Measurements from ENCODE around the gene CA4.

CA4 gene

DNA sequence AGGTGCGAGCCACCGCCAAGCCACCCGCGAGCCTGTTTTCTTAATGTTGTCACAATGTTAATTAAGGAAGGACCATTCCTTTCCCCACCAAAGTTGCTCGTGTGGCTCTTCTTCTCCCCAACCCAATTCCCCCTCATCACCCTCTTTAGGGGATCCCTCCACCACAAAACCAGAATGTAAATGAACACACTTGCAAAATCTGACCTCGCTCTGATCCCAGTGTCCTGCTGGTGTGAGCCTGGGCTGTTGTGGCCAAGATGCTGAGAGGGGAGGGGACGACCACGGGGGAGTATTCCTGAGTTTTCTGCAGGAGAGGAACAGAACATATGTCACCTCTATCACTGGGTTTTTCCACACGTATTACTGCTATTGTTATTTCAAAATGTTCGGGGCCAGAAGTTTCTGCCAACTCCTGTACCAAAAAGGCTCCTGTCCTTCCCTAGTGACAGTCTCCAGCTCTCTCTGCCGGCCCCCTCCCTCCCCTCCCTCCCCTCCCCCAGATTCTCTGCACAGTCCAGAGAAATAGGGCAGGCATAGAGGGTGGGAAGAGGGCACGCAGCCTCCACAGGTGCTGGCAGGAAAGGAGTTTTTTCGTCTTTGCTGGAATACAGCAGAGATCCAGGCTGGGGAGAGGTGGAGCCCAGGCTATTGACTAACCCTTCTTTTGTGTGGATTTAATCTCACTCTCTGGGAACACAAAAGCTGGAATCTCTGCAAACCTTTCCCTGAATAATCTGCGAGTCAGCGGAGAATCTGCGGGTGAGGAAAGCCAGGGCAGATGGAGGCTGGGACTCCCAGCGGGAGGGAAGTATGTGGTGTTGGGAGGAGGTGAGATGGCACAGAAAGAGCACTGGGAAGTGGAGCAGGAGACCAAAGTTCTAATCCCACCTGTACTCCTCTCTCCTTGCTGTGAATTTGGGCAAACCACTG lies 4.5 kb upstream of the CA4 start:
- Histone ChIP-seq H3K9ac (ENCODE audit: low read depth, low read length) (no peak overlapping the region), H3K4me3 (ENCODE audit: low read depth, low read length) (0 out of 2 replicates have a peak overlapping the region, but pooled peaks have one; percentile 13), H3K9me3 (ENCODE audit: control insufficient read depth, insufficient read depth, low read length) (no peaks in the 10 kb centered on the region)

DNA sequence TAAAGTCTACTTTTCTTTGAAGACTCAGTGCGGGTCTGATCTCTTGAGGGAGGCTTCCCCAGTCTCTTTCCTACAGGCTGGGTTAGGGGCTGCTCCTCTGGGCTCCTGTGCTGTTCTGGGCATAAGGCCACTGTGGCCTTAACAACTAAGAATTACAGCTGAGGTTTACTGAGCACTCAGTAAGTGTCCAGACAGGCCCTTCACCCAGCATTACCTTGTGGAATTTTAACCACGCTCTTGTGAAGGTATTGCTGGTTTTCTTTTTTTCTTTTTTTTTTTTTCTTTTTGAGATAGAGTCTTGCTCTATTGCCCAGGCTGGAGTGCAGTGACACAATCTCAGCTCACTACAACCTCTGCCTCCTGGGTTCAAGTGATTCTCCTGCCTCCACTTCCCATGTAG lies 3.6 kb upstream of the CA4 start:
- Histone ChIP-seq H3K9me3 (ENCODE audit: control insufficient read depth, insufficient read depth, low read length) (no peaks in the 10 kb centered on the region), H3K9ac (ENCODE audit: low read depth, low read length) (no peak overlapping the region), H3K27ac (ENCODE audit: low read depth, low read length) (no peak overlapping the region), H3K4me1 (ENCODE audit: control insufficient read depth, insufficient read depth, low read length) (peaks cover 34% of the 10 kb centered on the region), H3K27me3 (ENCODE audit: control insufficient read depth, insufficient read depth, low read length) (peaks cover 66% of the 10 kb centered on the region), H3K4me3 (ENCODE audit: low read depth, low read length) (no peak overlapping the region), H3K36me3 (ENCODE audit: control insufficient read depth, insufficient read depth, low read length) (no peaks in the 10 kb centered on the region)

More for the DNA sequence above, 4.5 kb upstream of the CA4 start:
- Histone ChIP-seq H3K27ac (ENCODE audit: low read depth, low read length) (peak overlapping the region; percentile 0), H3K27me3 (ENCODE audit: control insufficient read depth, insufficient read depth, low read length) (peaks cover 66% of the 10 kb centered on the region), H3K36me3 (ENCODE audit: control insufficient read depth, insufficient read depth, low read length) (no peaks in the 10 kb centered on the region), H3K4me1 (ENCODE audit: control insufficient read depth, insufficient read depth, low read length) (peaks cover 35% of the 10 kb centered on the region)

GRCh38 chr17:60147553-60148223 lies 2.1 kb upstream of the CA4 start:
- Histone ChIP-seq H3K36me3 (ENCODE audit: control insufficient read depth, insufficient read depth, low read length) (no peaks in the 10 kb centered on the region), H3K9me3 (ENCODE audit: control insufficient read depth, insufficient read depth, low read length) (no peaks in the 10 kb centered on the region), H3K4me1 (ENCODE audit: control insufficient read depth, insufficient read depth, low read length) (peaks cover 35% of the 10 kb centered on the region), H3K4me3 (ENCODE audit: low read depth, low read length) (no peak overlapping the region), H3K9ac (ENCODE audit: low read depth, low read length) (no peak overlapping the region), H3K27ac (ENCODE audit: low read depth, low read length) (no peak overlapping the region), H3K27me3 (ENCODE audit: control insufficient read depth, insufficient read depth, low read length) (peaks cover 67% of the 10 kb centered on the region)

DNA sequence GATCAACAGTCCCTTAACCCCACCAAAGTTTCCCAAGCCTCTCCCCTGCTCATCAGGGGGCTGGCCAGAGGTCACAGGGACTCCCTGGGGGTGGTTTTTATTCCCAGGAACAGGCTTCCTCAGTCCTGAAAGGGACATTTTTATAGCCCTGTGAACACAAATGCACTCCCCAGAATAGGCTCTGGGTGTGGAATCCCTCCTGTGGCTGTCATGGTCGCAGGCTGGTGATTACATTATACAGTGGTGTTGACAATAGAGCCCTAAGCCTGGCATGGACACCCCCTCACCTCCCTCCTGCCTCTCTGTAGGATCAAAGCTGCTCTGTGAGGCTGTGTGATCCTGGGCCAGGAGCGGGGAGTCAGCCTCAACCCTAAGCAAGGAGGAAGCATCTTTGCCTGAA lies 1.4 kb upstream of the CA4 start:
- H3K9ac ChIP-seq (ENCODE audit: low read depth, low read length): no peak overlapping the region
- no peaks in the 10 kb centered on the region for H3K9me3 ChIP-seq (ENCODE audit: control insufficient read depth, insufficient read depth, low read length)
- H3K4me3 ChIP-seq (ENCODE audit: low read depth, low read length): no peak overlapping the region
- H3K27me3 ChIP-seq (ENCODE audit: control insufficient read depth, insufficient read depth, low read length): peaks cover 67% of the 10 kb centered on the region
- H3K4me1 ChIP-seq (ENCODE audit: control insufficient read depth, insufficient read depth, low read length): peaks cover 29% of the 10 kb centered on the region
- H3K36me3 ChIP-seq (ENCODE audit: control insufficient read depth, insufficient read depth, low read length): no peaks in the 10 kb centered on the region
- H3K27ac ChIP-seq (ENCODE audit: low read depth, low read length): no peak overlapping the region

DNA sequence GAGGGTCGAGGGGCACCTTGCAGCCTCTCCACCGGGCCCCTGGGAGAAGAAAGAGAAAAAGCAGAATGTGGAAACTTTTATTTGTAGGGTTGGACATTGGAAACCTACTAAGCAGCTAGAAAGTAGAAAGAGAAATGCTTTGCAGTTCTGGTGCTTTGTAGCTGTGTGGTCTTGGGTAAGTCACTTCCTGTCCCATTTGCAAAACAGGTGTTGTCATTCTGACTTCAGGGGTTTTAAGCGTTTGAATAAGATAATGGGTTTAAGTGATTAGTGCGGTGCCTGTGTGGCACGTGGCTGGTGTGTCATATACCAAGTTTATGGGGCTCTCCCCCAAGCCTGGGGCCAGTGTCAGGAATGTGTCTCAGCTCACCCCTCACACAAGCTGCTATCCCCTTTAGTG lies 1.6 kb downstream of the CA4 start:
- H3K4me1 ChIP-seq (ENCODE audit: control insufficient read depth, insufficient read depth, low read length): peaks cover 29% of the 10 kb centered on the region
- H3K27me3 ChIP-seq (ENCODE audit: control insufficient read depth, insufficient read depth, low read length): peaks cover 48% of the 10 kb centered on the region
- no peaks in the 10 kb centered on the region for H3K36me3 ChIP-seq (ENCODE audit: control insufficient read depth, insufficient read depth, low read length)
- H3K9ac ChIP-seq (ENCODE audit: low read depth, low read length): no peak overlapping the region
- H3K9me3 ChIP-seq (ENCODE audit: control insufficient read depth, insufficient read depth, low read length): no peaks in the 10 kb centered on the region
- H3K4me3 ChIP-seq (ENCODE audit: low read depth, low read length): no peak overlapping the region; the same call in 1 of the 2 replicates
- H3K27ac ChIP-seq (ENCODE audit: low read depth, low read length): no peak overlapping the region

- peaks cover 33% of the 10 kb centered on the region for H3K27me3 ChIP-seq (ENCODE audit: control insufficient read depth, insufficient read depth, low read length)
- no peak overlapping the region for H3K9ac ChIP-seq (ENCODE audit: low read depth, low read length)
- H3K4me1 ChIP-seq (ENCODE audit: control insufficient read depth, insufficient read depth, low read length): peaks cover 33% of the 10 kb centered on the region
- no peaks in the 10 kb centered on the region for H3K9me3 ChIP-seq (ENCODE audit: control insufficient read depth, insufficient read depth, low read length)
- no peak overlapping the region for H3K27ac ChIP-seq (ENCODE audit: low read depth, low read length)
- no peak overlapping the region for H3K4me3 ChIP-seq (ENCODE audit: low read depth, low read length)
- H3K36me3 ChIP-seq (ENCODE audit: control insufficient read depth, insufficient read depth, low read length): no peaks in the 10 kb centered on the region
Observed at GRCh38 chr17:60153606-60154390, 4.0 kb downstream of the CA4 start.

- H3K9me3 ChIP-seq (ENCODE audit: control insufficient read depth, insufficient read depth, low read length): no peaks in the 10 kb centered on the region
- no peak overlapping the region for H3K9ac ChIP-seq (ENCODE audit: low read depth, low read length)
- peaks cover 23% of the 10 kb centered on the region for H3K27me3 ChIP-seq (ENCODE audit: control insufficient read depth, insufficient read depth, low read length)
- H3K27ac ChIP-seq (ENCODE audit: low read depth, low read length): no peak overlapping the region
- H3K36me3 ChIP-seq (ENCODE audit: control insufficient read depth, insufficient read depth, low read length): no peaks in the 10 kb centered on the region
- no peak overlapping the region for H3K4me3 ChIP-seq (ENCODE audit: low read depth, low read length)
- peaks cover 33% of the 10 kb centered on the region for H3K4me1 ChIP-seq (ENCODE audit: control insufficient read depth, insufficient read depth, low read length)
Observed at GRCh38 chr17:60154616-60155426, 5.0 kb downstream of the CA4 start.

- Histone ChIP-seq H3K27me3 (ENCODE audit: control insufficient read depth, insufficient read depth, low read length) (peaks cover 17% of the 10 kb centered on the region), H3K4me1 (ENCODE audit: control insufficient read depth, insufficient read depth, low read length) (peaks cover 33% of the 10 kb centered on the region), H3K9ac (ENCODE audit: low read depth, low read length) (no peak overlapping the region), H3K27ac (ENCODE audit: low read depth, low read length) (no peak overlapping the region), H3K4me3 (ENCODE audit: low read depth, low read length) (no peak overlapping the region), H3K36me3 (ENCODE audit: control insufficient read depth, insufficient read depth, low read length) (no peaks in the 10 kb centered on the region), H3K9me3 (ENCODE audit: control insufficient read depth, insufficient read depth, low read length) (no peaks in the 10 kb centered on the region)
Observed at GRCh38 chr17:60155427-60155814, 5.6 kb downstream of the CA4 start.

GRCh38 chr17:60155815-60156214 lies 6.0 kb downstream of the CA4 start:
- no peak overlapping the region for H3K4me3 ChIP-seq (ENCODE audit: low read depth, low read length)
- H3K27me3 ChIP-seq (ENCODE audit: control insufficient read depth, insufficient read depth, low read length): peaks cover 13% of the 10 kb centered on the region
- H3K9ac ChIP-seq (ENCODE audit: low read depth, low read length): no peak overlapping the region
- H3K4me1 ChIP-seq (ENCODE audit: control insufficient read depth, insufficient read depth, low read length): peaks cover 34% of the 10 kb centered on the region
- H3K27ac ChIP-seq (ENCODE audit: low read depth, low read length): no peak overlapping the region
- no peaks in the 10 kb centered on the region for H3K9me3 ChIP-seq (ENCODE audit: control insufficient read depth, insufficient read depth, low read length)
- no peaks in the 10 kb centered on the region for H3K36me3 ChIP-seq (ENCODE audit: control insufficient read depth, insufficient read depth, low read length)

GRCh38 chr17:60156746-60157145 lies 7.0 kb downstream of the CA4 start:
- Histone ChIP-seq H3K4me3 (ENCODE audit: low read depth, low read length) (no peak overlapping the region), H3K36me3 (ENCODE audit: control insufficient read depth, insufficient read depth, low read length) (no peaks in the 10 kb centered on the region), H3K27ac (ENCODE audit: low read depth, low read length) (no peak overlapping the region), H3K9me3 (ENCODE audit: control insufficient read depth, insufficient read depth, low read length) (no peaks in the 10 kb centered on the region), H3K9ac (ENCODE audit: low read depth, low read length) (no peak overlapping the region), H3K27me3 (ENCODE audit: control insufficient read depth, insufficient read depth, low read length) (peaks cover 4% of the 10 kb centered on the region), H3K4me1 (ENCODE audit: control insufficient read depth, insufficient read depth, low read length) (peaks cover 34% of the 10 kb centered on the region)
